Measurements from ENCODE around the gene STK11IP. TPM values are rescaled to one million over a fixed set of nuclear protein-coding genes. Genes with fewer than 3 reads are reported as not detected.

Gene STK11IP
- total RNA-seq, 1 donor from 2014 or later: 13.9 TPM

DNA sequence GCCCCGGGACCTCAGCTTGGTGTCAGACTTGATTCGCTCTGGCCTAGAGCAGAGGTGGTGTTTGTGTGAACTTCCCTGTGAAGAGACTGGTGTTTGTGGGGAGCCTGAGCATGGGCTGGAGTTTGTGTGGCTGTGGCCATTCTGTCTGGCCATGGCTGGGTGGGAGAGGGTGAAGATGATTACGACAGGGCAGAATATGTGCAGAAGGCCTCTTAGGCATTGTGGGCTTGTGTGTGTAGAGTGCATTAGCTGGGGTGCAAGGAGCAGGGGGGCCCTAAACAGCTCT lies 36.8 kb upstream of the STK11IP start:
- intact Hi-C loops (cut with DNase I): no loop called here
- no peak for ATAC-seq
- DNase-seq (ENCODE audit: missing footprints): no peak

GRCh38 chr2:219561179-219562048 lies 36.2 kb upstream of the STK11IP start:
- intact Hi-C loops (cut with DNase I): no loop called here
- peak; percentile 9 for ATAC-seq
- peak; percentile 55 for DNase-seq (ENCODE audit: missing footprints)

- intact Hi-C loops (cut with DNase I): no loop called here
- DNase-seq (ENCODE audit: missing footprints) (peak; percentile 61), ATAC-seq (no peak)
These were observed 35.3 kb upstream of the STK11IP start for GRCh38 chr2:219562049-219563020.

GRCh38 chr2:219563271-219563928 lies 34.3 kb upstream of the STK11IP start:
- intact Hi-C loops (cut with DNase I): no loop called here
- ATAC-seq (no peak), DNase-seq (ENCODE audit: missing footprints) (peak; percentile 57)

GRCh38 chr2:219565130-219566080 lies 32.3 kb upstream of the STK11IP start:
- ATAC-seq (no peak), DNase-seq (ENCODE audit: missing footprints) (no peak)
- intact Hi-C loops (cut with DNase I): no loop called here

DNA sequence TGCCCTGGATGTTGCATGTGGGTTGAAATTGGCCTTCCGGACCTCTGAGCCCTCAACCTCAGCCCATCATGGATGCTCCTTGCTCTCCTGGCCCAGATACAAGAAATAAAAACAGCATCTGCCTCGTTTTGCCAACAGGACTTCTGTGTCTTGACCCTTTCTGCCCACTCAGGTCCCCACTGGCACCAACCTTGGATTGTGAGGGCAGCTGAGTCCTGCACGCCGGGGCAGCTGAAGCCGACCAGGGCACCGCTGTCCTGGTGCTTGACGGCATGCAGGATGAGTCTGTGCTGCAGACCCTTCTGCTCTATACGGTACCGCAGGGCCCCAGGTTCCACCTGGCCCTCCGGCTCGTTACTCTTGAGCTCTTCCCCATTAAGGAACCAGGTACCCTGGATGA lies 31.0 kb upstream of the STK11IP start:
- DNase-seq (ENCODE audit: missing footprints) (peak; percentile 59), ATAC-seq (no peak)
- intact Hi-C loops (cut with DNase I): no loop called here

- intact Hi-C loops (cut with DNase I): no loop called here
- peak; percentile 54 for DNase-seq (ENCODE audit: missing footprints)
- no peak for ATAC-seq
These were observed 30.5 kb upstream of the STK11IP start for GRCh38 chr2:219567131-219567530.

- intact Hi-C loops (cut with DNase I): no loop called here
- no peak for DNase-seq (ENCODE audit: missing footprints)
- ATAC-seq: no peak
These were observed 29.8 kb upstream of the STK11IP start for GRCh38 chr2:219567791-219568361.

- intact Hi-C loops (cut with DNase I): no loop called here
- ATAC-seq (no peak), DNase-seq (ENCODE audit: missing footprints) (no peak)
These were observed 28.6 kb upstream of the STK11IP start for GRCh38 chr2:219569041-219569440.

DNA sequence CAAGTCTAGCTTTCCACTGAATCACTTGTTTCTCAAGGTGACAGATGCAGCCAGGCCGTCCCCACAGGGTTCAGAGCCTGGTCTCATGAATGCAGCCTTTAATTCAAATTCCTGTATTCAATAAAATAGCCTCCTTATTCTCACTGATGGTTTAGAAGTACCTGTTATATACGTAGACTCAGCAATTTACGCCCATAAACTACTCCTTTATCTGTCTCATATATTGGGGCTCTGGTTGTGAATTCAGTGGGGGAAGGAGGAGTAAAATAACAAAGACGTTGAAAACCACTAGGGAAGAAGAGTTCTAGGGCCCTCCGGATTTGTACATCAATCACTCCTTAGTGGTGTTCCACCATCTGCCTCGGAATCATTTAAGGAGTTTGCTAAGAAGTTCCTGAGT lies 28.0 kb upstream of the STK11IP start:
- intact Hi-C loops (cut with DNase I): loop anchor here (2.0 to 5.0 kb wide), 4 partner anchors 27 to 75 kb away; partner anchors contain the start of genes SLC4A3 and STK11IP
- no peak for ATAC-seq
- no peak for DNase-seq (ENCODE audit: missing footprints)

DNA sequence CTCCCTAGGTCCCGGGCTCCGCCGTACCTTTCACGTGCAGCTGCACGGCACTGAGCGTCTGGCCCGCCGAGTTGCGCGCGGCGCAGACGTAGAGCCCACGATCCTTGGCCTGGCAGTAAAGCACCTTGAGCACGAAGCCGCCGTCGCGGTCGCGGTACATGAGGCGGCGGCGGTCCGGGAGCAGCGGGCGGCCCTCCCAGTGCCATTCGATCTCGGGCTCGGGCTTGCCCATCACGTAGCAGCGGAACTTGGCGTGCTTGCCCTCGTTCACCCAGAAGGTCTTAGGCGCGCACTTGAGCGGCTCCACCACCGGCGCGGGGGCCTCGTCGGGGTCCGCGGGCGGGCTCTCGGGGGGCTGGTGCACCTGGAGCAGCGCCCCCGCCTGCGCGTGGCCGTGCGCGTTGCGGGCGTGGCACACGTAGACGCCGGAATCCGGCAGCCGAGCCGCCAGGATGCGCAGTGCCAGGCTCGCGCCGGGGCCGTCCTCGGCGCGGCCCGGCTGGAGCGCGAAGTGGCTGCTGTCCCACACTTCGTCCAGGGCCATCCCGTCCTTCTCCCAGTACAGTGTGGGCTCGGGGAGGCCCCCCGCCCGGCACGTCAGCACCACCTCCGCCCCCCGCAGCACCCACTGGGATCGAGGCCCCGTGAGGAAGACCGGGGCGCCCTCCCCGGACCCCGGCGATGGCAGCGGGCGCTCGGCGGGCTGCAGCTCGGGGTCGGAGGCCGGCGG lies 27.3 kb upstream of the STK11IP start:
- peak; percentile 65 for DNase-seq (ENCODE audit: missing footprints)
- peak; percentile 27 for ATAC-seq
- intact Hi-C loops (cut with DNase I): loop anchor here (2.0 to 5.0 kb wide), 4 partner anchors 26 to 74 kb away; partner anchors contain the start of genes SLC4A3 and STK11IP

DNA sequence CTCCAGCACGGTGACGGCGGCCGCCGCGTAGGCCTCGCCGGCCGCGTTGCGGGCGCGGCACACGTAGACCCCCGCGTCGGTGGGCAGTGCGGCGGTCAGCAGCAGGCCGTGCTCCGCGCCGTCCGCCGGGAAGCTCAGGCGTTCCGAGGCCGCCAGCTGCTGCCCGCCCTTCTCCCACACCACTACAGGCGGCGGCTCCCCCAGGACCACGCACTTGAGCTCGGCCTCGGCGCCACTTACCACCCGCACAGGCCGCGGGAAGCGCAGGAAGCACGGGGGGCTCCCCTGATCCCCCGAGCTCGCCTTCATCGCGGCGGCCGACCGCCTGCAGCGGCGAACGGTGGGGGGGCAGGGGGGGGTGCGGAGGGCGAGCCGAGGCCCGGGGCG lies 26.7 kb upstream of the STK11IP start:
- ATAC-seq: peak; percentile 22
- intact Hi-C loops (cut with DNase I): loop anchor here (2.0 to 5.0 kb wide), 4 partner anchors 26 to 74 kb away; partner anchors contain the start of genes SLC4A3 and STK11IP
- DNase-seq (ENCODE audit: missing footprints): peak; percentile 71

- DNase-seq (ENCODE audit: missing footprints) (peak; percentile 85), ATAC-seq (peak; percentile 88)
- intact Hi-C loops (cut with DNase I): loop anchor here (2.0 to 5.0 kb wide), 4 partner anchors 25 to 73 kb away; partner anchors contain the start of genes SLC4A3 and STK11IP
These were observed 26.1 kb upstream of the STK11IP start, which contains the start of gene OBSL1 for GRCh38 chr2:219571311-219572236. Gene OBSL1 (minus strand): TSS chr2:219571539. CDS start chr2:219571232, 307 bp downstream.

GRCh38 chr2:219572237-219573001 lies 25.2 kb upstream of the STK11IP start, which contains the start of gene INHA:
Gene INHA (plus strand): TSS chr2:219572310. CDS start chr2:219572375, 65 bp downstream.
- ATAC-seq (no peak), DNase-seq (ENCODE audit: missing footprints) (no peak)
- intact Hi-C loops (cut with DNase I): loop anchor here (5.0 kb wide), 2 partner anchors 40 to 55 kb away; partner anchors contain the start of gene SLC4A3

- intact Hi-C loops (cut with DNase I): loop anchor here (5.0 kb wide), 2 partner anchors 39 to 54 kb away; partner anchors contain the start of gene SLC4A3
- no peak for DNase-seq (ENCODE audit: missing footprints)
- no peak for ATAC-seq
These were observed 24.5 kb upstream of the STK11IP start for GRCh38 chr2:219573166-219573565.

All from Right ventricle myocardium inferior (tissue), 1 donor.